K562 (cell line): ENCODE measurements around the gene SLC2A9. TPM values are rescaled to one million over a fixed set of nuclear protein-coding genes. Genes with fewer than 3 reads are reported as not detected.

Experiments
- ATAC-seq: fragments of 200-7000 bp; cut with Tn5 transposase; 3 replicates; pipeline ENCODE4 v1.9.1; 2020; ENCODE audit warnings: moderate library complexity
- BruUV-seq: library from RNA; stranded (reverse); fragments of 400-500 nt; replicated peaks from 2 replicates; lab custom pipeline; 2021; lab: Mats Ljungman, UMichigan
- CTCF ChIA-PET: fragments of 300-600 bp; formaldehyde crosslinking; extraction: SDS; loops from one replicate; lab custom pipeline; 2021; ENCODE audit warnings: low intra/inter-chr PET ratio; lab: Yijun Ruan, JAX
- POLR2A ChIA-PET: fragments of 300-600, 350-650 bp; sonication (Branson Sonifier 250); formaldehyde crosslinking; extraction: SDS; loops from one replicate; lab custom pipeline; 2021; ENCODE audit warnings: antibody characterized with exemption, inconsistent platforms; lab: Yijun Ruan, JAX
- DNase-seq, 4 experiments: peaks; one replicate each; pipeline versions ENCODE4 v3.0.0 to v3.0.0-alpha.2; 2011 to 2018; ENCODE audit warnings: low spot score in 3 of 4, mixed read lengths in 3 of 4; ENCODE audit errors: extremely low read depth in 1 of 4
- FAIRE-seq: peaks from 2 replicates; lab custom pipeline; 2011; peaks lifted over from hg19 to GRCh38; lab: Jason Lieb, UNC
- H2AFZ ChIP-seq: 2 replicates; pipeline ENCODE4 v1.6.0; 2011; ENCODE audit warnings: low read depth, low read length, control low read depth, inconsistent platforms
- H3K27ac ChIP-seq: fragments of 200-600 bp; 3 replicates; pipeline ENCODE4 v1.8.0; 2011; ENCODE audit warnings: low read depth, mild to moderate bottlenecking, control low read depth, inconsistent platforms, low read length, moderate library complexity, mixed read lengths; ENCODE audit errors: extremely low read depth
- H3K27me3 ChIP-seq, 2 experiments: fragments of 300-600 bp in 1 of 2; 2 replicates in 1 of 2; 3 replicates in 1 of 2; pipeline versions ENCODE4 v1.6.0 to v1.8.0; 2011; ENCODE audit warnings: inconsistent platforms in 2 of 2, low read length in 2 of 2, mild to moderate bottlenecking in 1 of 2, mixed read lengths in 1 of 2, moderate library complexity in 1 of 2; ENCODE audit not compliant: control insufficient read depth in 2 of 2, insufficient read depth in 2 of 2
- H3K36me3 ChIP-seq: fragments of 300-600 bp; 3 replicates; pipeline ENCODE4 v1.8.0; 2011; ENCODE audit warnings: mild to moderate bottlenecking, low read length, inconsistent platforms; ENCODE audit not compliant: control insufficient read depth, insufficient read depth
- H3K4me1 ChIP-seq, 2 experiments: fragments of 200-600 bp in 1 of 2; replicated peaks in 1 of 2; 2 replicates in 1 of 2; 3 replicates in 1 of 2; pipeline versions ENCODE4 v1.5.1 to v1.8.0; 2011; ENCODE audit warnings: inconsistent platforms in 2 of 2, low read length in 2 of 2, mild to moderate bottlenecking in 1 of 2, mixed read lengths in 1 of 2, moderate library complexity in 1 of 2; ENCODE audit not compliant: control insufficient read depth in 2 of 2, insufficient read depth in 2 of 2
- H3K4me2 ChIP-seq: 2 replicates; pipeline ENCODE4 v1.6.1; 2011; ENCODE audit warnings: low read length, control low read depth, inconsistent platforms, mixed read lengths; ENCODE audit not compliant: insufficient read depth
- H3K4me3 ChIP-seq: fragments of 200-600 bp; sonication (generic), shearing (Covaris generic); 2 replicates; pipeline ENCODE4 v1.5.1; 2016; ENCODE audit warnings: control low read depth, inconsistent platforms
- H3K79me2 ChIP-seq: fragments of 200-600 bp; 3 replicates; pipeline ENCODE4 v1.8.0; 2011; ENCODE audit warnings: low read length, inconsistent platforms; ENCODE audit not compliant: control insufficient read depth, insufficient read depth
- H3K9ac ChIP-seq, 2 experiments: 2 replicates each; pipeline versions ENCODE4 v1.6.0 to v1.6.1; 2011; ENCODE audit warnings: low read depth in 2 of 2, low read length in 2 of 2, control low read depth in 1 of 2, inconsistent platforms in 1 of 2, mild to moderate bottlenecking in 1 of 2, mixed read lengths in 1 of 2; ENCODE audit not compliant: insufficient read depth in 1 of 2
- H3K9me1 ChIP-seq: one replicate; pipeline ENCODE4 v1.6.0; 2011; ENCODE audit warnings: inconsistent platforms, mild to moderate bottlenecking, low read length, moderate library complexity; ENCODE audit not compliant: control insufficient read depth, insufficient read depth
- H3K9me3 ChIP-seq: replicated peaks from 2 replicates; pipeline ENCODE4 v1.5.1; 2011; ENCODE audit warnings: low read depth, low read length, inconsistent platforms; ENCODE audit not compliant: control insufficient read depth, insufficient read depth
- H4K20me1 ChIP-seq: replicated peaks from 2 replicates; pipeline ENCODE4 v1.6.1; 2011; ENCODE audit warnings: low read length, inconsistent platforms, mixed read lengths; ENCODE audit not compliant: control insufficient read depth, insufficient read depth
- CEBPZ ChIP-seq: fragments of 150-350 bp; IDR thresholded peaks from 2 replicates; pipeline ENCODE4 v1.6.1; 2014; ENCODE audit warnings: low read depth, mild to moderate bottlenecking, low read length, borderline replicate concordance
- CREM ChIP-seq: IDR thresholded peaks from 2 replicates; pipeline ENCODE4 v1.6.1; 2014; ENCODE audit warnings: antibody characterized with exemption, low read depth
- DACH1 ChIP-seq: fragments of 450-650 bp; IDR thresholded peaks from 2 replicates; pipeline ENCODE4 v1.6.1; 2018; ENCODE audit not compliant: partially characterized antibody
- GABPB1 ChIP-seq: sonication (generic); formaldehyde crosslinking; IDR thresholded peaks from 2 replicates; pipeline ENCODE4 v1.8.0; 2022; ENCODE audit warnings: mild to moderate bottlenecking, missing genetic modification reagents
- HSF4 ChIP-seq: fragments of 250-450 bp; sonication (Bioruptor Pico); IDR thresholded peaks from 2 replicates; pipeline ENCODE4 v2.1.2; 2022; ENCODE audit warnings: mild to moderate bottlenecking, moderate library complexity, borderline replicate concordance
- JUNB ChIP-seq: fragments of 450-650 bp; formaldehyde crosslinking; conservative IDR thresholded peaks from 2 replicates; pipeline ENCODE4 v1.4.0; 2020; ENCODE audit warnings: mild to moderate bottlenecking
- RFX5 ChIP-seq: IDR thresholded peaks from 2 replicates; pipeline ENCODE4 v1.6.1; 2011; ENCODE audit warnings: low read depth, mild to moderate bottlenecking, improper control_type of control experiment, low read length
- TSC22D4 ChIP-seq: fragments of 450-650 bp; IDR thresholded peaks from 2 replicates; pipeline ENCODE4 v1.6.1; 2016; ENCODE audit warnings: missing genetic modification characterization, missing biosample characterization, control low read depth
- WGBS: fragments of 100-300 bp; shearing (Covaris generic); methylation state at CpG from one replicate; pipeline ENCODE4 v1.1.6; 2016; ENCODE audit warnings: low coverage, mixed read lengths; ENCODE audit not compliant: insufficient coverage; ENCODE audit errors: missing lambda C conversion rate; 5-methylcytosine and 5-hydroxymethylcytosine counted together
- in situ Hi-C: fragments of 300-500 bp; cut with MboI; formaldehyde crosslinking; loops from 4 replicates; pipeline ENCODE4 v1.15.0; 2018; ENCODE audit warnings: inconsistent platforms, mixed read lengths
- intact Hi-C: fragments of 100-400 bp; cut with micrococcal nuclease; formaldehyde crosslinking; loops from 2 replicates; pipeline ENCODE4 v1.14.2; 2022
- polyA plus RNA-seq, 8 experiments: library from polyadenylated mRNA; depleted of rRNA in 4 of 8; stranded (reverse) in 5 of 8; unstranded in 3 of 8; fragments of >200 nt; fragmentation: Nextera tagmentation in 2 of 8; fragmentation: Illumina TruSeq in 1 of 8; extraction: Ambion mirVana in 2 of 8; extraction: Trizol in 1 of 8; gene quantifications; 2 replicates each; pipeline versions ENCODE4 v1.2.1 to v1.2.3, GENCODE V29; 2011 to 2014; ENCODE audit warnings: inconsistent platforms in 1 of 8, missing spikeins in 1 of 8
- total RNA-seq, 7 experiments: library from RNA; depleted of rRNA in 6 of 7; stranded (reverse); fragments of >200 nt in 6 of 7; fragmentation: Illumina TruSeq in 2 of 7; extraction: Trizol in 2 of 7; gene quantifications; 2 replicates each; pipeline versions ENCODE4 v1.2.1 to v1.2.3, GENCODE V29; 2011 to 2021; ENCODE audit warnings: low replicate concordance in 1 of 7

Gene SLC2A9
- total and polyA plus RNA-seq, 9 of the 15 experiments (the other 6 are each of a cell fraction or from before 2014, with no cell fraction given) = 0.15 to 1.9 (median 0.76) TPM

- no peaks in the 10 kb centered on the region for H3K79me2 ChIP-seq
- FAIRE-seq (no peak), DNase-seq (no peak), ATAC-seq (no peak)
- H3K9me1 ChIP-seq = no peaks in the 10 kb centered on the region
- H3K27ac ChIP-seq = no peak overlapping the region
- 0 out of 2 replicates have a peak, but pooled peaks cover 3% of the 10 kb centered on the region for H4K20me1 ChIP-seq
- no TSS peak for BruUV-seq
- H3K36me3 ChIP-seq = no peaks in the 10 kb centered on the region
- no peak overlapping the region for H2AFZ ChIP-seq
- no peaks in the 10 kb centered on the region for H3K4me1 ChIP-seq
- 0% methylated on average over 2 of the region's 2 CpGs for WGBS
- no peak overlapping the region for H3K4me2 ChIP-seq
- CTCF ChIA-PET = no interaction called here
- intact Hi-C loops = no loop called here
- no peak overlapping the region for H3K4me3 ChIP-seq
- H3K9me3 ChIP-seq = no peaks in the 10 kb centered on the region
- in situ Hi-C loops = no loop called here
- POLR2A ChIA-PET = interaction anchor here (0.6 kb wide), 1 partner anchor 156 kb away, joined by 3 read pairs; no protein-coding TSS in a partner anchor
- H3K27me3 ChIP-seq = peaks cover 6 to 46% of the 10 kb centered on the region in 2 experiments; a peak in 3 of 5 replicates
- no peak overlapping the region for H3K9ac ChIP-seq
- TF ChIP-seq HSF4 (CRISPR knock-in tag) = no peak
- TF ChIP-seq RFX5 = no peak
- TF ChIP-seq CEBPZ = no peak
- no peak for TF ChIP-seq DACH1
- no peak for TF ChIP-seq CREM
- no peak for TF ChIP-seq GABPB1 (CRISPR knock-in tag)
- no peak for TF ChIP-seq JUNB
- no peak for TF ChIP-seq TSC22D4 (tag)
Observed at GRCh38 chr4:9949573-9949972, 71.7 kb downstream of the SLC2A9 start.
